ENCODE results near the gene MS4A14. TPM values are rescaled to one million over a fixed set of nuclear protein-coding genes. Genes with fewer than 3 reads are reported as not detected.

Gene MS4A14
- total and polyA plus RNA-seq, 2 donors: 0.37 to 0.46 TPM

Other genes with a start within 250 kb of the MS4A14 start
- 76.2 TPM for gene MS4A6A, start 213.4 kb upstream of the MS4A14 start, total RNA-seq
- 87.3 TPM for gene MS4A6A, start 213.4 kb upstream of the MS4A14 start, polyA plus RNA-seq
- gene MS4A4E, start 153.3 kb upstream of the MS4A14 start, total RNA-seq: 0.90 TPM
- 0.84 TPM for gene MS4A4E, start 153.3 kb upstream of the MS4A14 start, polyA plus RNA-seq
- gene MS4A4A, start 115.8 kb upstream of the MS4A14 start, total RNA-seq: 31.9 TPM
- 41.0 TPM for gene MS4A4A, start 115.8 kb upstream of the MS4A14 start, polyA plus RNA-seq
- gene MS4A6E, start 69.2 kb upstream of the MS4A14 start, total RNA-seq: not detected
- 0.34 TPM for gene MS4A6E, start 69.2 kb upstream of the MS4A14 start, polyA plus RNA-seq
- 19.5 TPM for gene MS4A7, start 17.9 kb upstream of the MS4A14 start, total RNA-seq
- 10.8 TPM for gene MS4A7, start 17.9 kb upstream of the MS4A14 start, polyA plus RNA-seq
- gene MS4A5, start 33.1 kb downstream of the MS4A14 start, total RNA-seq: not detected
- not detected for gene MS4A5, start 33.1 kb downstream of the MS4A14 start, polyA plus RNA-seq
- gene MS4A1, start 59.4 kb downstream of the MS4A14 start, total RNA-seq: 1.2 TPM
- gene MS4A1, start 59.4 kb downstream of the MS4A14 start, polyA plus RNA-seq: 0.27 TPM
- not detected for gene MS4A12, start 96.3 kb downstream of the MS4A14 start, total RNA-seq
- gene MS4A12, start 96.3 kb downstream of the MS4A14 start, polyA plus RNA-seq: not detected
- gene MS4A13, start 118.9 kb downstream of the MS4A14 start, total RNA-seq: not detected
- not detected for gene MS4A13, start 118.9 kb downstream of the MS4A14 start, polyA plus RNA-seq